ENCODE measurements around the gene PTPRG.
A peak's percentile ranks its signal among the peaks of the same experiment; 100 is the strongest.

PTPRG gene

DNA sequence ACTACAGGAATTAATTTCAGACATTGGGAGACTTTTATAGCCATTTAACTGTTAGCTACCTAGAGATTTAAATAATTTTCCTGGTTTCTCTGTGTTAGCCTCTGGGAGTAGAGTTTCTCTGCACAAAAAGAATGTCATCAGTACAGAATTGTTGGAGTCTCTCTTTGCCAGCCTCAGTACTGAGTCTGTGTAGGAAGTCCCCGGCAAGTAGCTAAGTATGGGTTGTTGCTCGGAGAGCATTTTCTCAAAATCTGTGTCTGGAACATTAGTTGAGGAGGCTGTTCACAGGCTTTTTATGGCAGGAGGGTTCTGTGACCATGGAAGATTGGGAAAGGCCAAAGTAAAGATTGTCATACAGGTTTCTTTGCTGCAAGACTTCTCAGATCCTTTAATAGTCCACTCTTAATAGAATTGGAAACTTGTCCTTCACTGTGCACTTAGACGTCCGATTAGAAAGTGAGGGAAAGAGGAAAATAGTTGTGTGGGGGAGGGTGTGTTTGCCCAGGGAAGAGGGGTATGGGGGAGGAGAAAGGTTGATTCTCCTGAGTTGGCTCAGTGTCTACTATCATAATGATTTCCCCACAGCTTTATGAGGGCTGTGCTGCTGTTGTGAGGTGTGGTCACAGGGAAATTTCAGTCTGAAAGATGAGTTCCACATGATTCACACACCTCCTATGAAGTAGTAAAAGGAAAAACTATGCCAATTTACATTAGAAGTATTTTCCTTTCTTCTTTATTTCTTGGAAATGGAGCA, 207.1 kb downstream of the PTPRG start:
- no peak overlapping the region for H3K4me3 ChIP-seq (ENCODE audit: low read depth, low read length)
- no peaks in the 10 kb centered on the region for H3K27me3 ChIP-seq (replicated peaks)
- no peak for DNase-seq
- in situ Hi-C loops (cut with HindIII; ENCODE audit: low pct_ligation_motif_present, low sequenced_read_pairs): no loop called here
- H3K27ac ChIP-seq: no peak overlapping the region
- TF ChIP-seq, protein P1, sequence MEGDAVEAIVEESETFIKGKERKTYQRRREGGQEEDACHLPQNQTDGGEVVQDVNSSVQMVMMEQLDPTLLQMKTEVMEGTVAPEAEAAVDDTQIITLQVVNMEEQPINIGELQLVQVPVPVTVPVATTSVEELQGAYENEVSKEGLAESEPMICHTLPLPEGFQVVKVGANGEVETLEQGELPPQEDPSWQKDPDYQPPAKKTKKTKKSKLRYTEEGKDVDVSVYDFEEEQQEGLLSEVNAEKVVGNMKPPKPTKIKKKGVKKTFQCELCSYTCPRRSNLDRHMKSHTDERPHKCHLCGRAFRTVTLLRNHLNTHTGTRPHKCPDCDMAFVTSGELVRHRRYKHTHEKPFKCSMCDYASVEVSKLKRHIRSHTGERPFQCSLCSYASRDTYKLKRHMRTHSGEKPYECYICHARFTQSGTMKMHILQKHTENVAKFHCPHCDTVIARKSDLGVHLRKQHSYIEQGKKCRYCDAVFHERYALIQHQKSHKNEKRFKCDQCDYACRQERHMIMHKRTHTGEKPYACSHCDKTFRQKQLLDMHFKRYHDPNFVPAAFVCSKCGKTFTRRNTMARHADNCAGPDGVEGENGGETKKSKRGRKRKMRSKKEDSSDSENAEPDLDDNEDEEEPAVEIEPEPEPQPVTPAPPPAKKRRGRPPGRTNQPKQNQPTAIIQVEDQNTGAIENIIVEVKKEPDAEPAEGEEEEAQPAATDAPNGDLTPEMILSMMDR (IDR thresholded peaks at IDR 0.05; ENCODE audit: low read depth, low read length, missing control alignments): no peak
- H3K36me3 ChIP-seq (replicated peaks): no peaks in the 10 kb centered on the region

DNA sequence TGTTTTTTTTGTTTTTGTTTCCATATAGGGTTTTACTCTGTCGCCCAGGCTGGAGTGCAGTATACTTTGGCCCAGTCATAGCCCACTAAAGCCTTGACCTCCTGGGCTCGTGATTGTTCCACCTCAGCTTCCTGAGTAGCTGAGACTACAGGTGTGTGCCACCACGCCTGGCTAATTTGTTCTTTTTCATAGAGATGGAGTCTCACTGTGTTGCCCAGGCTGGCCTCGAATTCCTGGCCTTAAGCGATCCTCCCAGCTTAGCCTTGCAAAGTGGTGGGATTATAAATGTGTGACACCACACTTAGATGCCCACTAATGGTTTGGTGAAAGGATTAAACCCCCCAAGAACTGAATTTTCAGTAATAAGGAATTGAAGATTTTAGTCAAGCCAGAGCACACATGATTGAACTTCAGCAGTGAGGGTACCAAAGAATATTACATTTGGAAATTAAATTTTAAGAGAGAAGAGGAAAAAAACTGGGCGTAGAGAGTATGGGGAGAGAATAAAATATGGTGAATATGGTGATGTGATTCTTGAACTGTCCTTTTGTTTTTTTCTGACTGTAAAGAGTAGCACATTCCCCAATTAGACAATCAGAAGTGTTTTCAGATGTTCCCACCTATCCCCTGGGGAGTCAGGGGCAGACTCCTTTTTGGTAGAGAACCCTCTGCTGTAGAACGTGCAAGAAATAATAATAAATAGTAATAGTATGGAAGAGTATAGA, 208.1 kb downstream of the PTPRG start:
- DNase-seq: no peak
- in situ Hi-C loops (cut with HindIII; ENCODE audit: low pct_ligation_motif_present, low sequenced_read_pairs): no loop called here
- no peak overlapping the region for H3K4me3 ChIP-seq (ENCODE audit: low read depth, low read length)
- TF ChIP-seq, protein P1 (IDR thresholded peaks at IDR 0.05; ENCODE audit: low read depth, low read length, missing control alignments): no peak
- H3K27ac ChIP-seq: no peak overlapping the region
- H3K27me3 ChIP-seq (replicated peaks): no peaks in the 10 kb centered on the region
- no peaks in the 10 kb centered on the region for H3K36me3 ChIP-seq (replicated peaks)

- Histone ChIP-seq H3K4me3 (ENCODE audit: low read depth, low read length) (no peak overlapping the region), H3K27me3 (replicated peaks) (no peaks in the 10 kb centered on the region), H3K36me3 (replicated peaks) (no peaks in the 10 kb centered on the region), H3K27ac (no peak overlapping the region)
- in situ Hi-C loops (cut with HindIII; ENCODE audit: low pct_ligation_motif_present, low sequenced_read_pairs): no loop called here
- TF ChIP-seq, protein P1 (IDR thresholded peaks at IDR 0.05; ENCODE audit: low read depth, low read length, missing control alignments): no peak
- peak; percentile 3 for DNase-seq
Observed at GRCh38 chr3:61771976-61772375, 210.6 kb downstream of the PTPRG start.

DNA sequence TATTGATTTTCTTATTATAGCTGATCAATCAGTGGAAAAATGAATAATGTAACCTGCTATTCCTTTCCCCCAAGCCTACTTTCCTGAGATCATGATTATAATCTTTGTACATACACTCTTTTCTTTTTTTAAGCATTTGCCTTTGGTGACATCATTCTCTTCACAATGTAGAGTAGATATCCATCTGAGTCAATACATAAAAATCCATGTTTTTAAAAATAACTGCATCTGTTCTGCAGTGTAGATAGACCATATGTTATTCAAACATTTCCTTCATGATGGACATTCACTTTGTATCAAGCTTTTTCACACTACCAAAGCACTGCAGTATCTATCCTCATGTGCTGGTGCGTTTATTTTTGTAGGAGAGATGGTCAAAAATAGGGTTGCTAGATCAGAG, 211.1 kb downstream of the PTPRG start:
- no peaks in the 10 kb centered on the region for H3K27me3 ChIP-seq (replicated peaks)
- DNase-seq: no peak
- TF ChIP-seq, protein P1 (IDR thresholded peaks at IDR 0.05; ENCODE audit: low read depth, low read length, missing control alignments): no peak

GRCh38 chr3:61774279-61774890, 213.0 kb downstream of the PTPRG start:
- in situ Hi-C loops (cut with HindIII; ENCODE audit: low pct_ligation_motif_present, low sequenced_read_pairs): no loop called here
- TF ChIP-seq, protein P1 (IDR thresholded peaks at IDR 0.05; ENCODE audit: low read depth, low read length, missing control alignments): no peak
- Histone ChIP-seq H3K27me3 (replicated peaks) (no peaks in the 10 kb centered on the region), H3K36me3 (replicated peaks) (no peaks in the 10 kb centered on the region), H3K27ac (no peak overlapping the region), H3K4me3 (ENCODE audit: low read depth, low read length) (no peak overlapping the region)
- DNase-seq: no peak

More for the DNA sequence above, 211.1 kb downstream of the PTPRG start:
- Histone ChIP-seq H3K36me3 (replicated peaks) (no peaks in the 10 kb centered on the region), H3K27ac (no peak overlapping the region), H3K4me3 (ENCODE audit: low read depth, low read length) (no peak overlapping the region)
- in situ Hi-C loops (cut with HindIII; ENCODE audit: low pct_ligation_motif_present, low sequenced_read_pairs): no loop called here

Data from brain microvascular endothelial cell (primary cell).